HEK293T (cell line): ENCODE results near the gene AGPAT3.

ENCODE experiments used
- ARNT ChIP-seq: fragments of 450-650 bp; IDR thresholded peaks from 2 replicates; pipeline ENCODE4 v1.6.1; 2017; ENCODE audit warnings: mild to moderate bottlenecking
- BHLHE40 ChIP-seq: fragments of 450-650 bp; IDR thresholded peaks from 2 replicates; pipeline ENCODE4 v1.6.1; 2016; ENCODE audit warnings: mild to moderate bottlenecking, moderate library complexity, borderline replicate concordance
- ELF4 ChIP-seq: fragments of 450-650 bp; IDR thresholded peaks from 2 replicates; pipeline ENCODE4 v1.6.1; 2017; ENCODE audit warnings: antibody characterized with exemption
- FOXM1 ChIP-seq: fragments of 450-650 bp; IDR thresholded peaks from 2 replicates; pipeline ENCODE4 v1.6.1; 2017; ENCODE audit warnings: mild to moderate bottlenecking, borderline replicate concordance
- NFRKB ChIP-seq: fragments of 450-650 bp; IDR thresholded peaks from 2 replicates; pipeline ENCODE4 v1.6.1; 2016; ENCODE audit warnings: mild to moderate bottlenecking, moderate library complexity
- PKNOX1 ChIP-seq: fragments of 450-650 bp; IDR thresholded peaks from 2 replicates; pipeline ENCODE4 v1.6.1; 2016
- SP1 ChIP-seq: fragments of 450-650 bp; IDR thresholded peaks from 2 replicates; pipeline ENCODE4 v1.6.1; 2017
- SUZ12 ChIP-seq: fragments of 450-650 bp; IDR thresholded peaks from 2 replicates; pipeline ENCODE4 v1.6.1; 2016; ENCODE audit warnings: mild to moderate bottlenecking
- TARDBP ChIP-seq: fragments of 450-650 bp; IDR thresholded peaks from 2 replicates; pipeline ENCODE4 v1.6.1; 2016

GRCh38 chr21:43882952-43883545, 18.0 kb downstream of the AGPAT3 start:
- no peak for TF ChIP-seq TARDBP
- no peak for TF ChIP-seq BHLHE40
- TF ChIP-seq FOXM1, result no peak
- no peak for TF ChIP-seq SP1
- no peak for TF ChIP-seq PKNOX1
- no peak for TF ChIP-seq ARNT
- no peak for TF ChIP-seq ELF4
- no peak for TF ChIP-seq SUZ12
- no peak for TF ChIP-seq NFRKB
